CD8-positive, alpha-beta memory T cell (primary cell): ENCODE data around the gene JOSD2. TPM values are rescaled to one million over a fixed set of nuclear protein-coding genes. Genes with fewer than 3 reads are reported as not detected.
A peak's percentile ranks its signal among the peaks of the same experiment; 100 is the strongest.

Experiments used
- CTCF ChIA-PET: fragments of 350-600 bp; sonication (Branson Sonifier 250); formaldehyde crosslinking; loops from one replicate; lab custom pipeline; 2021; ENCODE audit warnings: antibody characterized with exemption; lab: Charles Lee
- POLR2A ChIA-PET: fragments of 350-600 bp; sonication (Branson Sonifier 250); formaldehyde crosslinking; loops from one replicate; lab custom pipeline; 2021; ENCODE audit warnings: antibody characterized with exemption; lab: Charles Lee
- DNase-seq, 5 donors: peaks; one replicate each; pipeline versions ENCODE4 v3.0.0 to v3.0.0-alpha.2; 2020 to 2022; ENCODE audit warnings: mixed read lengths in 1 of 5
- H3K27ac ChIP-seq: one replicate; pipeline ENCODE4 v1.7.0; 2013; ENCODE audit warnings: low read depth, mild to moderate bottlenecking, low read length, moderate library complexity
- H3K27me3 ChIP-seq: 2 replicates; pipeline ENCODE4 v1.7.0; 2013; ENCODE audit warnings: low read length, mild to moderate bottlenecking; ENCODE audit not compliant: insufficient read depth, poor library complexity, severe bottlenecking
- H3K36me3 ChIP-seq: 2 replicates; pipeline ENCODE4 v1.7.0; 2013; ENCODE audit warnings: mild to moderate bottlenecking, low read length, moderate library complexity; ENCODE audit not compliant: insufficient read depth
- H3K4me1 ChIP-seq: 2 replicates; pipeline ENCODE4 v1.7.0; 2013; ENCODE audit warnings: mild to moderate bottlenecking, low read length, moderate library complexity; ENCODE audit not compliant: insufficient read depth
- H3K4me3 ChIP-seq: 2 replicates; pipeline ENCODE4 v1.7.0; 2013; ENCODE audit warnings: mild to moderate bottlenecking, low read length
- H3K9me3 ChIP-seq: 2 replicates; pipeline ENCODE4 v1.7.0; 2013; ENCODE audit warnings: mild to moderate bottlenecking, low read length
- H3K27ac Mint-ChIP-seq, 8 donors: one replicate each; pipeline ENCODE4 v1.8.0; 2020 to 2021; ENCODE audit warnings: mixed read lengths in 8 of 8, mild to moderate bottlenecking in 6 of 8, inconsistent platforms in 3 of 8, moderate library complexity in 3 of 8
- H3K27me3 Mint-ChIP-seq, 2 donors: one replicate each; pipeline ENCODE4 v1.8.0; 2020 to 2021; ENCODE audit warnings: mixed read lengths in 2 of 2, mild to moderate bottlenecking in 1 of 2, moderate library complexity in 1 of 2
- H3K36me3 Mint-ChIP-seq, 3 donors: one replicate each; pipeline ENCODE4 v1.8.0; 2020 to 2021; ENCODE audit warnings: mixed read lengths in 3 of 3, inconsistent platforms in 1 of 3, mild to moderate bottlenecking in 1 of 3
- H3K4me1 Mint-ChIP-seq, 3 donors: one replicate each; pipeline ENCODE4 v1.8.0; 2020 to 2021; ENCODE audit warnings: mixed read lengths in 3 of 3, inconsistent platforms in 1 of 3, mild to moderate bottlenecking in 1 of 3
- H3K4me3 Mint-ChIP-seq, 7 donors: one replicate each; pipeline ENCODE4 v1.8.0; 2020 to 2021; ENCODE audit warnings: mixed read lengths in 7 of 7, mild to moderate bottlenecking in 6 of 7, moderate library complexity in 4 of 7, inconsistent platforms in 2 of 7
- H3K9me3 Mint-ChIP-seq, 5 donors: one replicate each; pipeline ENCODE4 v1.8.0; 2020 to 2022; ENCODE audit warnings: mixed read lengths in 5 of 5, mild to moderate bottlenecking in 3 of 5, moderate library complexity in 2 of 5, inconsistent platforms in 1 of 5
- polyA plus RNA-seq: library from polyadenylated mRNA; unstranded; fragments of 300-500 nt; fragmentation: Illumina TruSeq; gene quantifications from one replicate; pipeline ENCODE4 v1.2.3, GENCODE V29; 2021
- total RNA-seq, 2 experiments: library from RNA; stranded (reverse); gene quantifications; one replicate each; pipeline ENCODE4 v1.2.3, GENCODE V29; 2021

JOSD2 gene
- total and polyA plus RNA-seq, 3 experiments from 2014 or later: 28.4 to 50.9 (median 47.4) TPM

DNA sequence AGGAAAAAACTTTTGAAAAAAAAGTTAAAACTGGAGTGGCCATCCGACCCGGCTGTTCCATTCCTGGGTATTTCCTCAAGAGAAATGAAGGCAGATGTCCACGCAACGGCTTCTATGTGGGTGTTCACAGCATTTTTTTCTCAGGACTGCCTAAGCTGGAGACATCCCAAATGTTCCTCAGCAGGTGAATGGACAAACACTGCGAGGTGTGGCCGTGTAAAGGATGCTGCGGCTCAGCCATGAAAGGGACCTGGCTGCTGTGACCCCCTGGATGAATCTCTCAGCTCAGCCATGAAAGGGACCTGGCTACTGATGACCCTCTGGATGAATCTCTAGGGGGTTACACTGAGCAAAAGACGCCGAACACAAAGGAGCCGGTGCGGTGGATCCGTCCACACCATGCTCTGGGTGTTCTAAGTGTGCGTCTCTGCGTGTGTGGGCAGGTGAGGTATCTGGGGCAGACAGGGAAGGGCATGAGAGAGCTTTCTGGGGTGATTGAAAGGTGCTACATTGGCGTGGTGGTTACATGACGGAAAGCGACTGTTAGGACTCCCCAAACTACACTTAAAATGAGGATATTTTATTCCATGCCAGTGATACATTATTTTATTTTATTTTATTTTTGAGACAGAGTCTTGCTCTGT, 10.0 kb upstream of the JOSD2 start:
- Mint-ChIP-seq H3K27me3 (peaks cover 4 to 6% of the 10 kb centered on the region in 2 donors), H3K9me3 (no peaks in the 10 kb centered on the region), H3K4me1 (no peaks in the 10 kb centered on the region), H3K27ac (peak overlapping the region in 1 of 8 donors; percentile 62), H3K4me3 (no peak overlapping the region), H3K36me3 (no peaks in the 10 kb centered on the region)
- Histone ChIP-seq H3K27me3 (no peaks in the 10 kb centered on the region), H3K4me3 (no peak overlapping the region), H3K9me3 (no peaks in the 10 kb centered on the region), H3K4me1 (no peaks in the 10 kb centered on the region), H3K36me3 (no peaks in the 10 kb centered on the region), H3K27ac (no peak overlapping the region)
- DNase-seq: no peak
- CTCF ChIA-PET: no interaction called here
- POLR2A ChIA-PET: no interaction called here

DNA sequence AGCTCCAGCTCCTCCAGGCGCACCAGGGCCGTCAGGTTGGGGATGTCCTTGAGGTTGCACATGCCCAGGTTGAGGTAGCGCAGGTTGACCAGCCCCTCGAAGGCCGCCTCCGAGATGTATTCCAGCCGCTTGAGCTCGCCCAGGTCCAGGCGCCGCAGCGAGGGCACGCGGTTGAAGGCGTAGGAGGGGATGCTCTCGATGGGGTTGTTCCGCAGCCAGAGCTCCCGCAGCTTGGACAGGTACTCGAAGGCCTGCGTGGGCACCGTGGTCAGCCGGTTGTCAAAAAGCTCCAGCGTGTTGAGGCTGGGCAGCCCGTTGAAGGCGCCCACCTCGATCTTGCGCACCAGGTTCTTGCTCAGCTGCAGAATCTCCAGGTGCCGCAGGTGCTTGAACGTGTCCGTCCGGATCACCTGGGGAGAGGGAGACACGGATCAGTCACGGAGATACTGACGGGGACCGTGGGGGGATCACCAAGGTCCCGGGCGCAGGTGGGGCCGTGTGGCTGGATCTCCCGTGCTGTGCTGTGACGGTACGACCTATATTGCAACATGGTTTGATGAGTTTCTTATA, 8.1 kb upstream of the JOSD2 start:
- Mint-ChIP-seq H3K27me3 (peaks cover 8 to 9% of the 10 kb centered on the region in 2 donors), H3K4me3 (no peak overlapping the region), H3K9me3 (no peaks in the 10 kb centered on the region), H3K36me3 (no peaks in the 10 kb centered on the region), H3K27ac (no peak overlapping the region), H3K4me1 (peaks cover 0 to 3% (median 0%) of the 10 kb centered on the region in 3 donors)
- Histone ChIP-seq H3K4me3 (no peak overlapping the region), H3K27me3 (no peaks in the 10 kb centered on the region), H3K36me3 (no peaks in the 10 kb centered on the region), H3K4me1 (no peaks in the 10 kb centered on the region), H3K9me3 (no peaks in the 10 kb centered on the region), H3K27ac (no peak overlapping the region)
- POLR2A ChIA-PET: no interaction called here
- CTCF ChIA-PET: no interaction called here
- DNase-seq: no peak

DNA sequence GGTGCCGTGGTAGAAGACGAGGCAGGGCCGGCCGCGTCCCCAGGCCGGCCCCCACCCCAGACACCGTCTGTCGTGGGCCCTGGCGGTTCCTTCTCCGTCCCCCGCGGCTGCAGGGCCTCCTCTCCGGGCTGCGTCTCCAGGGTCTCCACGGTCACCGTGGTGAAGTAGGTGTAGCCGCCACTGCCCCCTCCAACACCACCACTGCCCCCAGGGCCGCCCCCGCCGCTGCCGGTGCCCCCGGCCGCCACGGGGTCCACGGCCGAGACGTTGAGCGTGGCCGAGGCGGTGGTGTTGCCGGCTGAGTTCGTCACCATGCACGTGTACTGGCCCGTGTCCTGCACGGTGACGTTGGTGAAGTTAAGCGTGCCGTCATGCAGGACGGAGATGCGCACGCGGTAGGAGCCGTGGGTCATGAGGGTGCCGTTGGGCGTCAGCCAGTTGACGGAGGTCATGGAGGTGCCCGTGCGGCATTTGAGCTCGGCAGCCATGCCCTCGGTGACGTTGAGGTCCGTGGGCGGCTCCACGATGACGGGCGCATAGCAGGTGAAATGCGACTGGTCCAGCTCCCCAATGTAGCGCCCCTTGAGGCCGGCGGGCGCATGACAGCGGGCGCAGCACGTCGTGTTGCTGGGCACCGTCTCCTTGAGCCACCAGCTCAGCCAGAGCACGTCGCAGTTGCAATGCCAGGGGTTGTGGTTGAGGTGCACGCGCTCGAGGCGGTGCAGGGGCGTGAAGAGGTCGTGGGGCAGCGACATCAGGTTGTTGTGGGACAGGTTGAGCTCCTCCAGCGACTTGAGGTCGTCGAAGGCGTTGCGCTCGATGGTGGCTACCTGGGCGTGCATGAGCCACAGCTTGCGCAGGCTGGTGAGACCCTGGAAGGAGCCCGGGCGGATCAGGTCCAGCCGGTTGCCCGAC, 7.4 kb upstream of the JOSD2 start:
- no peaks in the 10 kb centered on the region for H3K9me3 Mint-ChIP-seq
- no peaks in the 10 kb centered on the region for H3K36me3 Mint-ChIP-seq
- H3K27me3 Mint-ChIP-seq: peaks cover 8 to 9% of the 10 kb centered on the region in 2 donors
- H3K9me3 ChIP-seq: no peaks in the 10 kb centered on the region
- no peak overlapping the region for H3K4me3 ChIP-seq
- no peaks in the 10 kb centered on the region for H3K27me3 ChIP-seq
- no peaks in the 10 kb centered on the region for H3K4me1 ChIP-seq
- H3K27ac Mint-ChIP-seq: peak overlapping the region in 1 of 8 donors; percentile 72
- ChIA-PET POLR2A (no interaction called here), CTCF (no interaction called here)
- no peak overlapping the region for H3K27ac ChIP-seq
- H3K4me3 Mint-ChIP-seq: no peak overlapping the region
- DNase-seq: peak in 1 of 5 donors; percentile 45
- peaks cover 0 to 3% (median 0%) of the 10 kb centered on the region in 3 donors for H3K4me1 Mint-ChIP-seq
- H3K36me3 ChIP-seq: no peaks in the 10 kb centered on the region

DNA sequence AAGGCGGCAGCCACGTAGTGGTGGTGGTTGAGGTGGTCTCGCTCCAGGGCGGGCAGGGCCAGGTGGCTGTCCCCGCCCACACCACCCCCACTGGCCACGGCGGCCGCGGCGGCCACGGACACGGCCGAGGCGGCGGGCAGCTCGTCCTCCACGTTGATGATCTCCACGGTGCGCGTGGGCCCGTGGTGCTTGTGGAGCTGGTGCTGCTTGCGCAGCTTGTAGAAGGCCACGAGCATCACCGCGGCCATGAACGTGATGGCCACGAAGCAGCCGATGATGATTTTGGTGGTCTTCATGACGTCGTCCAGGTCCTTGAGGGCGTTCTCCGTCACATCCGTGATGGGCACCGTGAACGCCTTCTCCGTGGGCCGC, 6.7 kb upstream of the JOSD2 start:
- no peak for DNase-seq
- Histone ChIP-seq H3K27me3 (no peaks in the 10 kb centered on the region), H3K4me1 (no peaks in the 10 kb centered on the region), H3K4me3 (no peak overlapping the region), H3K36me3 (no peaks in the 10 kb centered on the region), H3K9me3 (no peaks in the 10 kb centered on the region), H3K27ac (no peak overlapping the region)
- Mint-ChIP-seq H3K9me3 (no peaks in the 10 kb centered on the region), H3K27ac (peak overlapping the region in 1 of 8 donors; percentile 72), H3K36me3 (no peaks in the 10 kb centered on the region), H3K4me3 (no peak overlapping the region), H3K4me1 (peaks cover 0 to 3% (median 0%) of the 10 kb centered on the region in 3 donors), H3K27me3 (peaks cover 7 to 8% of the 10 kb centered on the region in 2 donors)
- ChIA-PET POLR2A (no interaction called here), CTCF (no interaction called here)

DNA sequence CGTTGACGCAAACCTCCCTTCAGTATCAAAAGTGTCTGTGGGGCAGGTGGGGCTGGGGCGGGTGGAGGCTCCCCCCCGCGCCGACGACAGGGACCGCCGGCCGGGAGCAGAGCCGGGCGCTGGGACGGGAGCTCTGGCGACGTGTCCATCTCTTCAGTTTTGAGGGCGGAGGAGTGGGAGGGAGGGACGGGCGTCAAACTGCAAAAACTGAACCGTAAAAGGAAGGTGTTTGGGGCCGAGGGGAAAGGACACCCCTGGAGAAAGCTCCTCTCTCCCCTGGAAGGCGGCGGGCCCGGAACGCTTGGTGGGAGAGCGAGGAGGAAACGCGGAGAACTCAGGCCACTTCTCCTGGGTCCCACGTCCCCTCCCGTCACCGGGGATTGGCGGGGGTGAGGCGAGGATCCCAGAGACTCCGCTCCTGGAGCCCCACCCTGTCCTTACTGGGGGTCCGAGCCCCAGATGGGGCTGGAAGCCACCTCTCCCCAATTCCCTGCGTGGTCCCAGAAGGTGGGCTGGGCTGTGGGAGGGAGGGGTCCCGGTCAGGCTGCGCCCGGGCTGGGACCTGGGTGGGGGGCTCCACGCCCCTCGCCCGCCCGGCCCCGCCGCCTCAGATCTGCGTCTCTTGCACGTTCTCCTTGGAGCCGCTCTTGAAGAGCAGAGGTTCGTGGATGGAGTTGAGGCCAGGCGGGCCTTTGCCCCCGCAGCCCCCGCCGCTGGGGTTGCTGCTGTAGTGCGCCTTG, 6.1 kb upstream of the JOSD2 start:
- no peaks in the 10 kb centered on the region for H3K36me3 Mint-ChIP-seq
- Histone ChIP-seq H3K9me3 (no peaks in the 10 kb centered on the region), H3K4me1 (no peaks in the 10 kb centered on the region), H3K27me3 (no peaks in the 10 kb centered on the region), H3K4me3 (no peak overlapping the region), H3K36me3 (no peaks in the 10 kb centered on the region), H3K27ac (no peak overlapping the region)
- H3K27ac Mint-ChIP-seq: no peak overlapping the region
- ChIA-PET CTCF (no interaction called here), POLR2A (no interaction called here)
- peaks cover 7 to 8% of the 10 kb centered on the region in 2 donors for H3K27me3 Mint-ChIP-seq
- H3K9me3 Mint-ChIP-seq: no peaks in the 10 kb centered on the region
- DNase-seq: no peak
- H3K4me3 Mint-ChIP-seq: no peak overlapping the region
- peaks cover 0 to 3% (median 0%) of the 10 kb centered on the region in 3 donors for H3K4me1 Mint-ChIP-seq

DNA sequence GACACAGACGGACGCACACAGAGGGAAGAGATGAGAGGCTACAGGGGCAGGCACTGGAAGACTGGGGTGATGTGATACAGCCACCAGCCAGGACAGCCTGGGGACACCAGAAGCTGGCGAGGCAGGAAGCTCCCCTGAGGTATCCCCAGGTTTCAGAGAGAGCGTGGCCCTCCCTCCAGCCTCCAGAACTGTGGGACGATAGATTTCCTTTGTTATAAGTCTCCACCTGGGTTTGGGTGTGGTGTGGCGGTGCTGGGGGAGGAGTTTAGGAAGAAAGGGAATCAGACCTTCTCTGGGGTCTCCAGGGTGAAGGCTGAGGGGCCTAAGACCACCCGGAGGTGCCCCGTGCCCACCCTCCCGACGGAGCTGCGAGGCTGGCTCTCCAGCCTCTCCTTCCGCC, 5.5 kb upstream of the JOSD2 start:
- CTCF ChIA-PET: no interaction called here
- POLR2A ChIA-PET: no interaction called here
- Histone ChIP-seq H3K4me3 (no peak overlapping the region), H3K9me3 (no peaks in the 10 kb centered on the region), H3K27ac (no peak overlapping the region), H3K27me3 (no peaks in the 10 kb centered on the region), H3K4me1 (peaks cover 5% of the 10 kb centered on the region), H3K36me3 (no peaks in the 10 kb centered on the region)
- DNase-seq: no peak
- H3K4me3 Mint-ChIP-seq: no peak overlapping the region
- no peaks in the 10 kb centered on the region for H3K9me3 Mint-ChIP-seq
- peaks cover 7 to 8% of the 10 kb centered on the region in 2 donors for H3K27me3 Mint-ChIP-seq
- peak overlapping the region in 1 of 8 donors; percentile 57 for H3K27ac Mint-ChIP-seq
- peaks cover 2 to 8% (median 6%) of the 10 kb centered on the region in 3 donors for H3K4me1 Mint-ChIP-seq
- H3K36me3 Mint-ChIP-seq: no peaks in the 10 kb centered on the region

DNA sequence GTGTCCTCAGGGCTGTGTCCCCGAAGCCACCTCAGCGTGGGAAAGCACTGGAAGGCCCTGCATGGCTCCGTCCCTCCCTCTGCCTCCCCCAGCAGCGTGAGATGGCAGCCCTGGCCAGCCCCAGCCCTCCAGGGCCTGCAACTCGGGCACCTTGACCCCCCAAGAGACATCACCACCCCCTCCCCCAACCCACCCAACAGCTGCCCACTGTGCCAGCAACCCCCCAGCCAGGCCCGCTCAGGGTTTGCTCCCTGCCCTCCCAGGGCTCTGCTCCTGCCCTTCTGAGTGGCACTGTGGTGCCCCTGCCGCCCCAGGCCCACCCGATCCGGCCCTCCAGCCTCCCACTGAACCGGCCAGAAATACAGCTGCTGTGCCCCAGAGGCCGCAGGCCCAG, 4.2 kb upstream of the JOSD2 start:
- H3K27me3 Mint-ChIP-seq: peaks cover 5 to 7% of the 10 kb centered on the region in 2 donors
- Histone ChIP-seq H3K36me3 (no peaks in the 10 kb centered on the region), H3K27me3 (no peaks in the 10 kb centered on the region), H3K4me3 (no peak overlapping the region), H3K9me3 (no peaks in the 10 kb centered on the region), H3K4me1 (peaks cover 12% of the 10 kb centered on the region), H3K27ac (no peak overlapping the region)
- H3K4me3 Mint-ChIP-seq: no peak overlapping the region
- DNase-seq: no peak
- POLR2A ChIA-PET: no interaction called here
- CTCF ChIA-PET: no interaction called here
- peaks cover 10 to 21% (median 15%) of the 10 kb centered on the region in 3 donors for H3K4me1 Mint-ChIP-seq
- peaks cover 0 to 6% (median 0%) of the 10 kb centered on the region in 3 donors for H3K36me3 Mint-ChIP-seq
- H3K9me3 Mint-ChIP-seq: no peaks in the 10 kb centered on the region
- no peak overlapping the region for H3K27ac Mint-ChIP-seq
